Measurements from ENCODE around the gene RAB26. TPM values are rescaled to one million over a fixed set of nuclear protein-coding genes. Genes with fewer than 3 reads are reported as not detected.

The RAB26 gene
- polyA plus RNA-seq, 4 donors: 2.0 to 3.5 (median 2.4) TPM

DNA sequence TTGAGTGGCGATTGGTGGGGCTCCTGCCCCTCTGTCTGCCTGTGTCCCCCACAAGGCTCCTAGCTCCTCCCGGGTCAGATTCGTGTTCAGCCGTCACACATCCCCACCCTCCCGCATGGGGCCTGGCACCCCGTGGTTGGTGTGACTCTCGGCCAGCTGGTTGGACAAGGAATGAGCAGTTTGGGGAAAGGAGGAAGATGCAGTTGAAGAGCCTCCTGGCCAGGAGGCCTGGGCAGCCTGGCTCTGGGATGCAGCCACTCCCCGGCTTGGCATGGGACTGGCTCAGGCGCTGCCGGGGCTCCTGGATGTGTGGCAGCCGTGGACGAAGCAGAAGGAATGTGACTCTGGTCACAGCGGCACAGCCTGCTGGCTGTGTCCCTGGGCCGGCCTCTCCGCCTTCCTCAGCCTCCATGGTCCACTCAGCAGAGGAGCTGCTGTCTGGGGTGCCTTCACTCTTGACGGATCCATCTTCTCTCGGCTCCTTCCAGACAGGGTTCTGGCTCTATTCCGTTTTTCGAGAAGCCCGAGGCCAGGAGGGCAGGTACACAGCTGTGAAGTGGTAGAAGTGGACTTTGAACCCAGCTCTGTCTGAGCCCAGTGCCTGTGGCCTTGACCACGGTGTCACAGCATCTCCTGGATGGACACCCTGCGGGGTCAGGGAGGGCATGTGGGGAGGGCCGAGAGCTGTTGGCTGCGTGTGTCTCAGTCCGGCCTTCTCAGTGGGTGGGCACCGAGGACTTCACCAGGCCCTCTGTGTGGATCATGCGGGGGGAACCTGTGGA lies 9.2 kb downstream of the RAB26 start:
- no peak for DNase-seq (ENCODE audit: low read depth in 4 of 4, low spot score in 3 of 4)

DNA sequence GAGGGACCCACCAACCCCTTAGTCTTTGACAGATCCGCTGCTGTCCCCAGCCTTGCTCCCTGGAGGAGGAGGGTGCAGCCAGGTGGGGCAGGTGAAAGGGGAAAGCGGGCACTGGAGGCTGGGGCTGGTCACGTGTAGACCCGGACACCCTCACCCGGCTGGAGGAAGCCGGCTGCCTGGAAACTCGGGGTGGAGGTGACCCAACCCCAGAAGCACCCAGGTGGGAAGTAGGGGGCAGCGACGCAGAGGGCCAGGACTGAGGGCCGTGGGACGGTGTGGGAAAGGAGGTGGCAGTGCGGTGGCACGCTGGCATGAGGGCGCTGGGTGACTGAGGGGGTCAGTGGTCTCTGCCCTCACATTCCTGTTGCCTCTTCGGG lies 9.8 kb downstream of the RAB26 start:
- no peak for DNase-seq (ENCODE audit: low read depth in 4 of 4, low spot score in 3 of 4)

DNA sequence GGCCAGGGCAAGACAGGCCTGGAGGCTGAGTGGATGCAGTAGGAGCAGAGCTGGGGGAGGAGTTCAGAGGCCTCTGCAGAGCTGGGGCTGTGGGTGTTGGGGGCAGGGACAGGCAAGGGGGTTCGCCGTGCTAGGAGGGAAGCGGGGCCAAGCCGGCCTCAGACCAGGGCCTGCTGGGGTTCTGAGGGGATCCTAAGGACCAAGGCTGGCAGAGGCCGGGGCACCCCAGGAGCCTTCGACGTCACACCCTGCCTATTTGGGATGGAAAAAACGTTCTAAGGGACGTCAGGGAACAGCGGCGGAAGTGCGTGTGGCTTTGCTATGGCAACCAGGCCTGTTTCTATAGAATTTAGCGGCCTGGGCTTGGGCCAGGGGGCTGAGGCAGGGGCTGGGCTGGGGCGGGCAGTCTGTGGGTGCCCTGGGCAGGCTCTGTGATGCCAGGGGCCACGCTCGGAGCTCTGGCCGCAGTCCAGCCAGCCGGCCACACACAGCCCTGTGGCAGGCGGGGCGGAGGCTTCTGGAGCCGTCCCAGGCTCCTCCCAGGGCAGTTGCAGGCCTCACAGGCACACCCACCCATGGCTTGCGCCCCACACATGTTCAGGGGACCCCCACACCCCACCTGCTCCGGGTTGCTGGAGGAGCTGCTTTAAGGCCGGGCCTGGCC lies 10.9 kb downstream of the RAB26 start:
- DNase-seq (ENCODE audit: low read depth in 4 of 4, low spot score in 3 of 4): no peak

DNA sequence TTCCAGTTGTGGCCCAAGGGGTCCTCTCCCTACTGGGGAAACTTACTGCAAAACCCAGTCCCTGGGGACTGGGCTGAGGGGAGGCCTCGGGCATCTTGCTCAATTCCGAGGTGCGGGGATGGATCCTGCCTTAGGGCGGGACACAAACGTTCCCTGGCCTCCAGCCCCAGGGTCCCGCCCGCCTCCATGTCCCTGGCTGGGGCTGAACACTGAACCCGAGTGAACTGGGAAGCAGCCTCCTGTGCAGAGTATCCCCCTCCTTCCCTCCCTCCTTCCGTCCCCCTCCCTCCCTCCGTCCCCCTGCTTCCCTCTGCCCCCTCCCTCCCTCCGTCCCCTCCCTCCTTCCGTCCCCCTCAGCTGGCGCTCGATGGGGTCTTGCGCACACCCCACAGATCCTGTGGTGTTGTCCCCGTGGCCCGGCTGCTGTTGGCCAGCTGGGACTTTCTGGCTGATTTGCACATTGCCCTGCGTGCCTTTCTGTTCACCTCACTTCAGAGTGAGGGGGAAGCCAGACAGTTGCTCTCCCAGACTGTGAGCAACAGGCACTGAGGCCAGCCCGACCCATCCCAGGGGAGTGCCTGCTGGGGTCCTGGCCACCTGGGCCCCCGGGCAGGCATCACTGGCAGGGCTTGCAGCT lies 12.6 kb downstream of the RAB26 start:
- no peak for DNase-seq (ENCODE audit: low read depth in 4 of 4, low spot score in 3 of 4)

DNA sequence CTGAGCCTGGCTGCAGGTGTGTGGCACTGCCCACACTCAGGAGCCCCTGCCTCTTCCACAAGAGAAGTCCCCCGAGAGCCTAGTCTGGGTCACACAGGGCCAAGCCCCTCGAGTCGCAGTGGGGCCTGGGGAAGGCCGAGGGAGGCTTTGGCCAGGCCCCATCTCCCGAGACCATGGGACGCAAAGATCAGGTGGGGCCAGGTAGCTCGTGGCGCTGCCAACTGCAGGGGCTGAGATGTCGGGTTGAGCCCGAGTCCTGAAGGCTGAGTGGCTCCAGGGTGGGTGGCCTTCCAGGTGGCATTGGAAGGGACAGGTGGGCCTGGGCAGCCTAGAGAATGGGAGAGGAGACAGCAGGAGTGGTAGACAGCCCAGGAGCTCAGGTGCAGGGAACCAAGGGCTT lies 13.5 kb downstream of the RAB26 start:
- DNase-seq (ENCODE audit: low read depth in 4 of 4, low spot score in 3 of 4): no peak

DNA sequence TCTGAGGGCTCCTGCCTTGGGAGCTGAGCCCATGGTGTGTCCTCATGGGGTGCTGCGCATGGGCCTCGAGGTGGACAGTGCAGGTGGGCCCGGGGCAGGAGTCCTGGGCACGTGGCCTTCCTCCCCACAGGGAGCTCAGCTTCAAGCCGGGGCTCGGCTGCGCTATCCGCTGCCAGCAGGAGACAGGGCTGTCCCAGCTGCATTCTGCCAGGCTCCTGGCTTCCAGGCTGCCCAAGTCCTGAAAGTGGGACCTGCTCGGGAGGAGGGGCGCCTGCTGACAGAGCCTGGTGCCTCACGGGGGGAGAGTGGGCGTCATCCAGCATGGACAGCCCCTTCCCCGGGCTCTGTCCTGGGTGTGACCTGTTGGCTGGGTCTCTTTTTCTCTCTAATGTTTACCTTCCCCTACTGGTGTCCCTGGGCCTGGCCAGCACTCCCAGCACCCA lies 14.3 kb downstream of the RAB26 start:
- no peak for DNase-seq (ENCODE audit: low read depth in 4 of 4, low spot score in 3 of 4)

DNA sequence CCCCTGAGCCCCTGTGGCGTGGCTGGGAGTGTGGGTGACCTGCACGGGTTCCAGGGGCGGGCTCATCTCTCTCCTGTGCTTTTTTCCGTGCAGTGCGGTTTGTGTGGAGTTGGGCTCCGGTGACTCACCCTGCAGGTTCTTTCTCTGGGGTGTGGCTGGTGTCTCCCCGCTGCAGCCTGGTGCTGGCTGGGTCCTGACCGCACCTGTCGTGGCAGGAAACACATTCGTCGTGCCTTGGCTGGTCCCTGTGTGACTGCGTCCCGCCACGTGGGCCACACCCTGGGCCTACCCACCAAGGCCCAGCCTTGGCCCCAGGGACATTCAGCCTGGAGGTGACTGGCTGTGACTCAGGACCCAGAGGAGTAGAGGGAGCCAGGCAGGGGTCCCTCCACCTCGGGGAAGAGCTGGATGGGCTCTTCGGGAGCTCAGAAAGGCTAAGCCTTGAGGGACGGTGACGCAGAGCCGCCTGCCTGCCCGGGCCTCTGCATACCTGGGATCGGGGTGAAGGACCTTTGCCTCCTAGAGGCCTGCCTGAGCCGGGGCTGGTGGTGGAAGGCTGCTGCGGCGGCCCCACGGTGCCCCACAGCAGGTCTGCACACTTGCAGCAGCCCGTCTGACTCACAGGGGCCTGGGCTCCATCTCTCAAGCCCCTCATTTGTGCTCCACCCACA lies 14.9 kb downstream of the RAB26 start:
- DNase-seq (ENCODE audit: low read depth in 4 of 4, low spot score in 3 of 4): no peak

DNA sequence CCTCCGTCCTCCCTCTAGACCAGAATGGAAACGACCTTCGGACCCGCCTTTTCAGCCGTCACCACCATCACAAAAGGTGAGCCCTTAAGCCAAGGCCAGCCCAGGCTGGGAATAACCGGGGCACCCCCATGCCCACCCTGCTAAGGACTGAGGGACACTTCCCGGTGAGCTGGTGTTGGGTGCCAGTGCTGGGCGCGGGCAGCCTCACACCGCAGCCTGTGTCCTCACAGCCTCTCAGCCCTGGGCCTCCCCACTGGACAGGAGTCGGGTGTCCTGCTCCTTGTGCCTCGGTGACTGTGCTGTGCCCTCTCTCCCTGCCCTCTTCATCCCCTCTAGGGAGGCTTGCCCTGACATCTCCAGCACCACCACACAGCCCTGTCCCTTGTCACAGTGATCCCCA lies 17.4 kb downstream of the RAB26 start:
- DNase-seq (ENCODE audit: low read depth in 4 of 4, low spot score in 3 of 4): no peak

DNA sequence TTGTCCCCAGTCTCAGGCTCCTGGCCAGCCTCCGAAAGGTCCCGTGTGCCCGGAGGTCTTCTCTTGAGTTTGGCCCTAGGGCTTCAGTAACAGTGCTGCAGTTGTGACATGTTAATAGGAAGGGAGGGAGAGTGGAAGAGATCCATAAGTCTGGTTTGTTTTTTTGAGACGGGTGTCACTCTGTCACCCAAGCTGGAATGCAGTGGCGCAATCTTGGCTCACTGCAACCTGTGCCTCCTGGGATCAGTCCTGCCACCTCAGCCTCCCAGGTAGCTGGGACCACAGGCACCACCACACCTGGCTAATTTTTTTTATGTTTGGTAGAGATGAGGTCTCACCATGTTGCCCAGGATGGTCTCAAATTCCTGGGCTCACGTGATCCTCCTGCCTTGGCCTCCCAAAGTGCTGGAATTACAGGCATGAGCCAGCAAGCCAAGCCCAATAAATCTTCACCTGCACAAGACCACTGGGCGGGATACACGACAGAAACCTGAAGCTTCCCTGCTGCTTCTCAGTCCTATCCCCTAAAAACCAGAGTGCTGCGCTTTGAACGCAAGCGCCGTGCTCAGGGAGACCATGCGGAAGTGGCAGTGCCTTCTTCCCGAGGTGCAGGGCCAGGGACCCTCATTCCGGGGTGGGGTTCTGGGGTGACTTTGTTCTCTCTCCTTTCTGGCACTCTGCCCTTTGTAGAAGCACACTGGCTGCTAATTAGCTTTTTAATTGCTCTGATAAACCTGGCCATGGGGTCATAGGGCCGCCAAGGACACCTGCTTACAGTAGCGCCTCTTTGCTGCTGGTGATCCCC lies 18.0 kb downstream of the RAB26 start:
- DNase-seq (ENCODE audit: low read depth in 4 of 4, low spot score in 3 of 4): no peak

DNA sequence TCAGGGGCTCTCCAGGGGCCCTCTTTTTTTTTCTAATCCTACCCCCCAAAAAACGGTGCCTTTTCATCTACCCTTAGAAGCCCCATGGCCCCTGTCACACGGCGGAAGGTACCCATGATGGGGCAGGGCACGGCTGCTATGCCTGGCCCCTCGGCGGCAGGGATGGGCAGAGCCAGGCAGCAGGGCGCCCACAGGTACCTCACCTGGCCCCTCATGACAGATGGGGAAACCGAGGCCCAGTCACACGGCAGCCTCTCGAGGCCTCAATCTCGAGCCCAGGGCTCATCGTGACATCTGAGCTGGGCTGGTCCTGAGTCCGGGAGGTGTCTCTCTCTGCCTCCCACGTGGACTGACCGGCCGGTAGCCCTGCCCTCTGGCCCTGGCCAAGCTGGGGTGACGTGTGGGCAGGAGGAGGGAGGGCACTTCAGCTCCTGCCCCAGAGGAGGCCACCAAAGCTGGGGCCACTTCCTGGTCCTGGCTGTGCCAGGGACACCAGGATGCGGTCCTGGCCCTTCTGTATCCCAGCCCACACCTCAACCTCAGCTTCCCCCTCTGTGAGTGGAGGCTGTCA lies 18.7 kb downstream of the RAB26 start:
- DNase-seq (ENCODE audit: low read depth in 4 of 4, low spot score in 3 of 4): no peak

DNA sequence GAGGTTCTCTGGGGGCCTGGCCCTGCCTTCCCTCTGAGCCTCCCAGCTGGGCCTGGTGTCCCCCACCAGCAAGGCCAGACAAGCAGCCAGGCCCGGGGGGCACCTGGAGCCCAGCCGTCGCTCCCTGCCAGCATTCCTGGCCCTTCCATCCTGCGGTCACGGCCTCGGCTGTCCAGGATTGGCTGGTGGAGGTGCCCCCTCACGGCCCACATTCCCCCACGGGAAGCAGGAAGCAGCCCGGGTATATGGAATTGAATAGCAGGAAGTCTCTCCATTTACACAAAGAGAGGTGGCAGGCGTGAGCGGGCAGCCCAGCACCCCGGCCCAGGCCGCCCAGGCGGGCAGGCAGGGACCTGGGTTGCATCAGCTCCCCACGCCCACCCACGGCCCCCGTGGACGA lies 21.7 kb downstream of the RAB26 start:
- DNase-seq (ENCODE audit: low read depth in 4 of 4, low spot score in 3 of 4): no peak

DNA sequence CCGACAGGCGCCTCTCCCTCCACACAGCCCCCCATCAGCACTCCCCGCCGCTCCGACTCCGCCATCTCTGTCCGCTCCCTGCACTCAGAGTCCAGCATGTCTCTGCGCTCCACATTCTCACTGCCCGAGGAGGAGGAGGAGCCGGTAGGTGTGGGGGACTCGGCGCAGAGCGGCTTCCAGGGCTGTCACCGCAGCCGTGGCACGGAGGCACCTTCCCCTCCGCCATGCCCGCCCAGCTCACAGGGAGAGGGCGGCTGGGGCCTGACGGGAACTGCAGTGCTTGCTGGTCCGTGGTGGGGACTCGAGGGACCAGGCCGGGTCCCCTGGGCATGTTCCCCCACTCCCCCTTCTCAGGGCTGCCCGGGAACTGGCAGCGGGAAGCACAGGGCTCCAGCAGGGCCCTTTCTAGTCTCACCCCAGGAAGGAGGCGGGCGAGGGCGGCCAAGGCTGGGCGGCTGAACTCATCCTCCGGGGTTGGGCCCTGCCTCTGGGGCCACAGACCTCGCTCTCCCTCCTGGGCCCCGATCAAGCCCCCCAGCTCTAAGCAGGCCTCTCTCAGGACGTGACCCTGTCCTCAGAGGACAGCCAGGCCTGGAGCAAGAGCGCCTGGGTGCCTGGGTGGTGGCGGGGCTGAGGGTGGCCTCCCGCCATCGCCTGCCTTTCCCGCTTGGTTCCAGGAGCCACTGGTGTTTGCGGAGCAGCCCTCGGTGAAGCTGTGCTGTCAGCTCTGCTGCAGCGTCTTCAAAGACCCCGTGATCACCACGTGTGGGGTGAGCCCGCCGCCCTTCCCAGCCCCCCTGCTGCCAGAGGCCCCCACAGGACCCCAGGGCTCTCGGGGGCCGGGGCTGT lies 22.4 kb downstream of the RAB26 start:
- DNase-seq (ENCODE audit: low read depth in 4 of 4, low spot score in 3 of 4): no peak

DNA sequence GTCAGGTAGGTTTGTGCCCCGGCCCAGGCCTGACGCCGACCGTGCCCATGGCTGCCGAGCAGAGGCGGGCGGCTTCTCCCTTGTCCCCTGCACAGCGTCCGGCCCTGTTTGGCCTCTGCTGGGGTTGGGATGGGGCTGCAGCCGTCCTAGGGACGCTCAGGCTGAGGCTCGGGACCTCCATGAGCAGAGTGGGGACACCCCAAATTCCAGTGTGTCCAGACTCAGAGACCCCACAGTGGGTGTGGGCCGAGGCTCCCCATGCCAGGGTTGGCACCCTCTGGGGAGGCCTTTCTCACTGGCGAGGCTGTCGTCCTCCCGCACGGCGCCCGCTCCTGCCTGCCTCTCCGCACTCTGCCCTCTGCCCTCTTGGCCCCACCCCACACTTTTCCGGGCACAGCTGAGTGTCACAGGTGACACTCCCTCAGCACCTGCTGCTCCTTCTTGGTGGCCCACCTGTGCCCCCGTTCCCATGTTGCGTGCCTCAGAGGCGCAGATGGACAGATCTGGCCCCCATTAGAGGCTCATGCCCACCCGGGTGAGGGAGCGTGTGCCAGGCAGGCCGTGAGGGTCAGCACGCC lies 23.3 kb downstream of the RAB26 start:
- DNase-seq (ENCODE audit: low read depth in 4 of 4, low spot score in 3 of 4): no peak

DNA sequence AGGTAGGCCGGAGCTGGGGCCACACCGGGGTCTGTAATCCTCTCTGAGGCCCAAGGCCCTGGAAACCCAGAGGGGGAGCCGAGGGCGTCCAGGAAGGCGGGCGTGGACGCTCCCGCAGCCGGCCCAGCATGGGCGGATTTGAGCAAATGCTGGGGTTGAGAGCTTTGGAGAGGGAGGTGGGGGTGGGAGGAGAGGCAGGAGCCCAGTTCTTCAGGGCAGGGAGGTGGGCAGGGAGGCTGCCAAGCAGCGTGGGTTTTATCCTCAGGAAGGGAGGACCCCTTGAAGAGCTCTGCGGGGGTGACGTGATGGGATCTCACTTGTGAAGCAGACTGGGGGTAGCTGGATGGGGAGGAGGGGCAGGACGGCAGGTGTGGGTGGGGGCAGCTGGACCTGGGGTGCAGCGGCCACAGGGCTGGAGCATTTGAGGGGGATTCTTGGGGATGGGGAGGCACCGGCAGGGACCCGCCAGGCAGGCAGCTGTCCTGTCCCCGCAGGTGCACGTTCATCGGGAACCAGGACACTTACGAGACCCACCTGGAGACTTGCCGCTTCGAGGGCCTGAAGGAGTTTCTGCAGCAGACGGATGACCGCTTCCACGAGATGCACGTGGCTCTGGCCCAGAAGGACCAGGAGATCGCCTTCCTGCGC lies 24.4 kb downstream of the RAB26 start:
- no peak for DNase-seq (ENCODE audit: low read depth in 4 of 4, low spot score in 3 of 4)

DNA sequence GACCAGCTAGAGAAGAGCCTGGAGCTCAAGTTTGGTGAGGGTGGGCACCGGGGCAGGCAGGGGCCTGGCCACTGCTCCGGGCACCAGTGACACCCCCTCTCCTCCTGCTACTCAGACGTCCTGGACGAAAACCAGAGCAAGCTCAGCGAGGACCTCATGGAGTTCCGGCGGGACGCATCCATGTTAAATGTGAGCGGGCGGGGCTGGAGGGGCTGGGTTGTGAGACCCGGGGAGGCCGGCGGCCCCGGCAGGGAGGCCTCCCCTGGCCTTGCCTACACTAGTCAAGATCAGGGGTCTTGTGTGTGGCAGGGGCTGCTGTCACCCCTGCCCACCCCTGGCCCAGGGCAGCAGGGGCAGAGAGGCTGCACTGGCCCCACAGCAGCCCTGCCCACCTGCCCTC lies 24.9 kb downstream of the RAB26 start:
- no peak for DNase-seq (ENCODE audit: low read depth in 4 of 4, low spot score in 3 of 4)

DNA sequence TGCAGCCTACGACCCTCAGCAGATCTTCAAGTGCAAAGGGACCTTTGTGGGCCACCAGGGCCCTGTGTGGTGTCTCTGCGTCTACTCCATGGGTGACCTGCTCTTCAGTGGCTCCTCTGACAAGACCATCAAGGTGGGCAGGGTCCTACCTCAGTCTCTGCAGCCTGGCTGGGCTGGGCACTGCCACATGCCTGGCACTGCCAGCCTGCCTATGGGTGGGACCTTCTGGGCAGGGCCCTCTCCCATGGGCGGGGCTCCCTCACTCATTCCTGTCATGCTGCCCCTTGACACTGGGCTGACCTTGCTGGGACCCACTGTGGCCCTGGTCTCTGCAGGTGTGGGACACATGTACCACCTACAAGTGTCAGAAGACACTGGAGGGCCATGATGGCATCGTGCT lies 25.5 kb downstream of the RAB26 start:
- no peak for DNase-seq (ENCODE audit: low read depth in 4 of 4, low spot score in 3 of 4)

DNA sequence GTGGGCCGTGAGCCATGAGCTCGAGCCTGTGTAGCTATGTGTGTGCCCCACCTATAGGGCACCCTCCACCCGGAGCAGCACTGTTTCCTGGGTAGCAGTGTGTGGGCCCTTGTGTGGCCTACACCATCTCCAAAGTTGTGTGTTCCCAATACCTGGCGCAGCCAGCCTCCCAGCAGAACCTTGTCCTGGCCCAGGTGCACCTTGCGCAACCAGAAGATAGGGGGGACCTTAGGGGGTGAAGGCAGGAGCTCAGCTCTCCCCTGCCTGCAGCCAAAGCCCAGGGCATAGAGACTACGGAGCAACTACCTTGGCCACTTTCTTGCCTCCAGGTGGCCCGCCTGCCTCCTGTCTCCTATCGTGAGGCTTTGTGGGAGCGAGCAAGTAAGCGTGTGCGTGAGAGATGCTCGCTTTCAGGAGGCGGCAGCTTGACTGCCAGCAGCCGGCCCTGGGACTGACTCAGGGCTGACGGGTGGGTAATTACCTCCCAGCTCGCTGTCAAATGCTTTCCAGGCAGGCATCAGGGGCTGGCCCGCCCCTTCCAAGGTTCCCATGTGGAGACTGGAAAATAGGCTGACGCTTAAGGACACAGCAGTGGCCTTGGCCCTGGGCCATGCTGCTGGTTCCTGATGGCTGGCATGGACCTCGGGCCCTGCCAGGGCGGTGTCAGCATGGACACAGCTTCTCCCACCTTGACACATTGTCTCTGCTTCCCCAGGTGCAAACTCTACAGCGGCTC lies 26.1 kb downstream of the RAB26 start:
- DNase-seq (ENCODE audit: low read depth in 4 of 4, low spot score in 3 of 4): no peak

DNA sequence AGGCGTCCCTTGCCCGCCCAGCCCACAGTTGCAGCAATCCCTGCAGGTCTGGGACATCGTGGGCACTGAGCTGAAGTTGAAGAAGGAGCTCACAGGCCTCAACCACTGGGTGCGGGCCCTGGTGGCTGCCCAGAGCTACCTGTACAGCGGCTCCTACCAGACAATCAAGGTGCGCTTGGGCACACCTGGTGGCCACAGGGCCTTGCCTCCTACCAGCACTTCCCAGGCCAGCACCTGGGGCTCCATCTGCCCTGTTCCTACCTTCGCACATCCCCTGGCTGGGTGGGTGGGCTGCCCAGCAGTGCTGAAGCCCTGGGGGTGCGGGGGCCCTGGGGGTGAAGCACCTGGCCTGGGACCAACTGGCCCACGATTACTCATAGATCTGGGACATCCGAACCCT lies 27.0 kb downstream of the RAB26 start:
- no peak for DNase-seq (ENCODE audit: low read depth in 4 of 4, low spot score in 3 of 4)

Measured in right renal pelvis (tissue), 4 donors.